HepG2 (cell line): ENCODE measurements around the gene XCL2.
"Not testable (repeated sequence)": the region's sequence is repeated elsewhere in the genome, so short reads cannot be mapped to it uniquely, and the experiment has no call there.

Source experiments
- CBX5 ChIP-seq: sonication (generic); formaldehyde crosslinking; IDR thresholded peaks from 2 replicates; pipeline ENCODE4 v1.4.0; 2020; ENCODE audit warnings: missing genetic modification reagents, borderline replicate concordance
- ELF3 ChIP-seq: IDR thresholded peaks from 2 replicates; pipeline ENCODE4 v1.6.1; 2016; ENCODE audit warnings: missing genetic modification reagents, missing compliant biosample characterization
- FOXA1 ChIP-seq, 2 experiments: fragments of 450-650 bp in 1 of 2; sonication (generic) in 1 of 2; formaldehyde crosslinking in 1 of 2; IDR thresholded peaks; 2 replicates each; pipeline versions ENCODE4 v1.4.0 to v1.6.1; 2016 to 2020; ENCODE audit warnings: missing genetic modification reagents in 1 of 2
- PITX1 ChIP-seq: sonication (generic); formaldehyde crosslinking; IDR thresholded peaks from 2 replicates; pipeline ENCODE4 v1.5.1; 2020; ENCODE audit warnings: mild to moderate bottlenecking, missing genetic modification reagents
- POLR2A ChIP-seq, 2 experiments: IDR thresholded peaks; 2 replicates each; pipeline ENCODE4 v1.6.1; 2011; ENCODE audit warnings: low read depth in 2 of 2, low read length in 2 of 2, mild to moderate bottlenecking in 1 of 2, moderate library complexity in 1 of 2; ENCODE audit not compliant: insufficient read depth in 1 of 2
- SRF ChIP-seq: IDR thresholded peaks from 2 replicates; pipeline ENCODE4 v1.6.1; 2011; ENCODE audit warnings: mild to moderate bottlenecking, low read depth, low read length, moderate library complexity
- ZHX1 ChIP-seq: sonication (generic); formaldehyde crosslinking; IDR thresholded peaks from 2 replicates; pipeline ENCODE4 v1.8.1; 2022; ENCODE audit warnings: low read depth, mild to moderate bottlenecking, missing genetic modification reagents
- TF ChIP-seq, protein P1 (sequence below): sonication (generic); formaldehyde crosslinking; IDR thresholded peaks from 2 replicates; pipeline ENCODE4 v1.4.0; 2020; ENCODE audit warnings: missing genetic modification reagents

DNA sequence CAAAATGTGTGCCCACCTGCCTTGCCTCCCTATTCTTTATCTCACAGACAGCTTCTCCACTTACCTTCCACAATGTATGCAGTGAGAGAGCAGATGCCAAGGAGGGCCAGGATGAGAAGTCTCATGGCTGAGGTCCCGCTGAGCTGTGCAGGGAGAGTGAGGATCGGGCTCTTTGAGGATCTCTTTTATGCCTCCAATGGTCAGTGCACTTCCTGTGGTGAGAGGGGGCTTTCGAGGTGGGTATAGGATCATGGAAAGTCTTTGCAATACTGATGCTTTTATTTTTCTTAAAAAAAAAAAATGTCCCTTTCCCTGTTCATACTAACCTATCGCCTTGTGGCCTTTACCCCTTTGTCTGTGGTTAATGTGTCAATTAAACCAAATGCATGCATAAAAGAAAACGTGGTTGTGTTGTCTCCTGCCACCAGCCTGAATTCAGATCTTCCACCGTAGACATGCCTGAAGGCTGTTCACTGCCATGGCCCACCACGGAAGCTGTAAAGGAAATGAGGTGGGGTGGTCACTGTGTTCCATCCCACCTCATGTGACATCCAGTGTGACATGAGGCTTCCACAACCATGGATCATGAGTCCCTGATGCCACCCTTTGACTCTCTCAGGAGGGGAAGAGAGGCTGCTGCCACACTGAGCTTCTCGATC, at the start of gene XCL2:
- TF ChIP-seq POLR2A (IDR thresholded peaks at IDR 0.05; ENCODE audit: insufficient read depth in 1 of 2, low read depth in 2 of 2, low read length in 2 of 2); ZHX1; ELF3 (CRISPR knock-in tag); CBX5 (CRISPR knock-in tag); PITX1; SRF; FOXA1 (IDR thresholded peaks at IDR 0.05); FOXA1 (CRISPR knock-in tag; IDR thresholded peaks at IDR 0.05): not testable (repeated sequence)
- TF ChIP-seq, protein P1, sequence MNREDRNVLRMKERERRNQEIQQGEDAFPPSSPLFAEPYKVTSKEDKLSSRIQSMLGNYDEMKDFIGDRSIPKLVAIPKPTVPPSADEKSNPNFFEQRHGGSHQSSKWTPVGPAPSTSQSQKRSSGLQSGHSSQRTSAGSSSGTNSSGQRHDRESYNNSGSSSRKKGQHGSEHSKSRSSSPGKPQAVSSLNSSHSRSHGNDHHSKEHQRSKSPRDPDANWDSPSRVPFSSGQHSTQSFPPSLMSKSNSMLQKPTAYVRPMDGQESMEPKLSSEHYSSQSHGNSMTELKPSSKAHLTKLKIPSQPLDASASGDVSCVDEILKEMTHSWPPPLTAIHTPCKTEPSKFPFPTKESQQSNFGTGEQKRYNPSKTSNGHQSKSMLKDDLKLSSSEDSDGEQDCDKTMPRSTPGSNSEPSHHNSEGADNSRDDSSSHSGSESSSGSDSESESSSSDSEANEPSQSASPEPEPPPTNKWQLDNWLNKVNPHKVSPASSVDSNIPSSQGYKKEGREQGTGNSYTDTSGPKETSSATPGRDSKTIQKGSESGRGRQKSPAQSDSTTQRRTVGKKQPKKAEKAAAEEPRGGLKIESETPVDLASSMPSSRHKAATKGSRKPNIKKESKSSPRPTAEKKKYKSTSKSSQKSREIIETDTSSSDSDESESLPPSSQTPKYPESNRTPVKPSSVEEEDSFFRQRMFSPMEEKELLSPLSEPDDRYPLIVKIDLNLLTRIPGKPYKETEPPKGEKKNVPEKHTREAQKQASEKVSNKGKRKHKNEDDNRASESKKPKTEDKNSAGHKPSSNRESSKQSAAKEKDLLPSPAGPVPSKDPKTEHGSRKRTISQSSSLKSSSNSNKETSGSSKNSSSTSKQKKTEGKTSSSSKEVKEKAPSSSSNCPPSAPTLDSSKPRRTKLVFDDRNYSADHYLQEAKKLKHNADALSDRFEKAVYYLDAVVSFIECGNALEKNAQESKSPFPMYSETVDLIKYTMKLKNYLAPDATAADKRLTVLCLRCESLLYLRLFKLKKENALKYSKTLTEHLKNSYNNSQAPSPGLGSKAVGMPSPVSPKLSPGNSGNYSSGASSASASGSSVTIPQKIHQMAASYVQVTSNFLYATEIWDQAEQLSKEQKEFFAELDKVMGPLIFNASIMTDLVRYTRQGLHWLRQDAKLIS, result not testable (repeated sequence)
